ENCODE measurements around the gene RPN1.
A peak's percentile ranks its signal among the peaks of the same experiment; 100 is the strongest.

The RPN1 gene

DNA sequence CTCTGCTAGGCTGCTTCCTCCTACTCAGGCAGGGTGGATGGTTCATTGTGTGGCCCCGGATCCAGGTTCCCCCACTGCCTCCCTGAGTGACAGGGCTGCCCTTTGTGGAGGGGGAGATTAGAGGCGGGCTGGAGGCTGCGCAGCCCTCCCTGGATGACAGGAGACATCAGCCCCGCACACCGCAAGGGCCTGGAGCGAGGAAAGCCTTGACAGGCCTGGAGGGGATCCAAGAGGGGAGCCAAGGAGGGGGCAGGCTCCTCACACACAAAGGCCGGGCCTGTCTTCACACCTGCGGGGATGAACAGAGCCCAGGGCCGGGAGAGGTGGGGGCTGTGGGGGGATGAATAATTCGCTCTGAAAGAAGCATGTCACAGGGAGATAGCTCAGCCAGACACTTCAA lies 72.9 kb downstream of the RPN1 start:
- DNase-seq (ENCODE audit: low read depth in 1 of 2, low spot score in 1 of 2), result no peak
- TF ChIP-seq JUND (IDR thresholded peaks at IDR 0.05; ENCODE audit: low read depth), result no peak
- in situ Hi-C loops (cut with HindIII; ENCODE audit: low pct_unique_long_range_greater_than_20kb, low sequenced_read_pairs), result no loop called here

GRCh38 chr3:128576290-128576689 lies 74.3 kb downstream of the RPN1 start:
- in situ Hi-C loops (cut with HindIII; ENCODE audit: low pct_unique_long_range_greater_than_20kb, low sequenced_read_pairs), result no loop called here
- no peak for TF ChIP-seq JUND (IDR thresholded peaks at IDR 0.05; ENCODE audit: low read depth)

DNA sequence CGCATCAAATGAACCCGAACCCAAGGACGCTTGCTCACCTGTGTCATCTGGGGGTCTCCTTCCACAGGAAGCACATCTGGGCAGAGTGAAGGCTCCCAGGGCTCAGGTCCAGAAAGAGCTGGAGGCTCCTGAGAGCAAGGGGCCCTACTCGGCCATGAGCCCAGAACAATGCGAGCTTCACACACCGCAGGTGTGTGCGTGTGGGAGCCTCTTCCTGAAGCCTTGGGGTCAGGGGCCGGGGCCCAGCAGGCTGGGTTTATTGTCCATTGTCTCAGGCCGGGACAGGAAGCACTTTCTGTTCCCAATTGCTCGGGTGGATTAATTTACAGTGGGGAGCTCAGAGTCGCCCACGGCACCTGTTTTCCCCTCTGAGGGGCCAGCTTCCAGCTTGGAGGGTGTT lies 74.8 kb downstream of the RPN1 start:
- in situ Hi-C loops (cut with HindIII; ENCODE audit: low pct_unique_long_range_greater_than_20kb, low sequenced_read_pairs), result no loop called here
- no peak for DNase-seq (ENCODE audit: low read depth in 1 of 2, low spot score in 1 of 2)
- no peak for TF ChIP-seq JUND (IDR thresholded peaks at IDR 0.05; ENCODE audit: low read depth)

More at GRCh38 chr3:128576290-128576689, 74.3 kb downstream of the RPN1 start:
- no peak for DNase-seq (ENCODE audit: low read depth in 1 of 2, low spot score in 1 of 2)

DNA sequence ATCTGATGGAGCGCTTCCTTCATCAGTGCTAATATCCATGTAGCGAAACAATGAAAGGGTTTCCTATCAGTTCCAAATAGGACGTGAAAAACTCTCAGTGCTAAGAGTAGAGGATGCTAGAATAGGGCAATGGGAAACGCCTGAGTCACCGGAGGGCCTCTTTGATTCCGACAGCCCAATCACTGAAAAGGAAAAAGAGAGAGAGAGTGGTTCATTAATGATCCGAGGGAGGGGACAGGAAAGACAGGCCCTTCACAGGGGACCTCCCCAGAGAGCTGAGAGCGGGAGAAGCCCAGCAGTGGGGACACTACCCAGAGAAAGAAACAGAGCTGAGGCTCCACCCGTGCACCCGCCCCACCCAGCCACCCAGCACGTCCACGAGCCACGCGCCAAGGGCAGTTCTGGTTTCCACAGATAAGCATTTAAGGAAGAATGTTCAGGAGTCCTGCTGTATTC lies 76.9 kb downstream of the RPN1 start:
- no peak for DNase-seq (ENCODE audit: low read depth in 1 of 2, low spot score in 1 of 2)
- TF ChIP-seq JUND (IDR thresholded peaks at IDR 0.05; ENCODE audit: low read depth), result no peak
- in situ Hi-C loops (cut with HindIII; ENCODE audit: low pct_unique_long_range_greater_than_20kb, low sequenced_read_pairs), result no loop called here

DNA sequence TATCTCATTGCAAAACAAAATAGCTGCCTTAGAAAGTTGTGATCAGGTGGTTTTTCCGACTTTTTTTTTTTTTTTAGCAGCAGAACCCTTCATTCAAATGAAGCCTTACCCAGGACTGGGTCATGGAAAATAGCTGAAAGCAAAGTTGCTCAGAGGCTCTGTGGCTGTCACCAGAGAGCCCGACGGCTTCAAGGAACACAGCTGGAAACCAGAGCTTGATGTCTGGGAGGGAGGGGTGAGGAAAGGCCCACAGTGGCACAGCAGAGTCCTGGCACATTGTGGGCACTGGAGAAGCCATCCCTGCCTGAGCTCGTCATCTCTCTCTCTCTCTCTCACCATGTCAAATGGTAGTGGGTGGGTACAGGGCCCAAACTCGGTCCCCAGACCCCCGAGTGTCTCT lies 77.5 kb downstream of the RPN1 start:
- DNase-seq (ENCODE audit: low read depth in 1 of 2, low spot score in 1 of 2), result no peak
- TF ChIP-seq JUND (IDR thresholded peaks at IDR 0.05; ENCODE audit: low read depth), result no peak
- in situ Hi-C loops (cut with HindIII; ENCODE audit: low pct_unique_long_range_greater_than_20kb, low sequenced_read_pairs), result no loop called here

DNA sequence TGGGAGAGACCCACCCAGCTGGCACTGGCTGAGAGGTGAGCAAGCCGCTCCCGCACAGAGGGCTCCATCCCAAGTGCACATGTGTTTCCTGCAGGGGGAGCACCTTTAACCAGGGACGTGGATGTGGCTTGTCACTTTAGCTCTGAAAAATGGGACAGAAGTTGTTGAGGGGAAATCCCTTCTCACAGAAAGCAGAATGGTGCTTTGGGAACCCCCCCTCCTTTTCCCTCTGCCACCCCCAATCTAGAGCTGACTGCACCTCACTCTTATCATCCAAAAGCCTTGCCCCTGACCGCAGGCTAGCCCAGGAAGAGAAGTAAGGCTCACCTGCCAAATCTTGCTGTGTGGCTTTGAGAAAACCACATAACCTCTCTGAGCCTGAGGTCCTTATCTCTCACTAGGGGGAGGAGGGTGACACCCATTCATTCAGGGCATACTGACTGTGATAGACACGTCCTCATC lies 77.9 kb downstream of the RPN1 start:
- DNase-seq (ENCODE audit: low read depth in 1 of 2, low spot score in 1 of 2), result peak; percentile 36 to 51
- in situ Hi-C loops (cut with HindIII; ENCODE audit: low pct_unique_long_range_greater_than_20kb, low sequenced_read_pairs), result no loop called here
- no peak for TF ChIP-seq JUND (IDR thresholded peaks at IDR 0.05; ENCODE audit: low read depth)

DNA sequence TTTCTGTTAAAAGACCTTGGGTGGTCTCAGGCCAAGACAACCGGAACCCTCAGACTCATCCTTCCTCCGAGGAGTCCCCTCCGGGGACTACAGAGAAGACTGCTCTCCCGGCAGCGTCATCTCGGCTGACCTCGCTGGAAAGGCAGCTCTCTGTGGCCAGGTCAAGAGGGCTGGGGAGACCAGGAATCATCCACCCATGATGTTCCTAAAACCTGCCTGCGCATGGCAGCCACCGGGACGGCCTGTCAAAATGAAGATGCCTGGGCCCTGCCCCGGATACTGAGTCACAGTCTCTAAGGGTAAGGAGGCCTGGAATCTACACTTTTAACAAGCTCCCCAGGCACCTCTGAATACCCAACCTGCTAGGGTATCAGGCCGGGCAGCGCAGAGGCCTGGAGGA lies 78.6 kb downstream of the RPN1 start:
- no peak for TF ChIP-seq JUND (IDR thresholded peaks at IDR 0.05; ENCODE audit: low read depth)
- in situ Hi-C loops (cut with HindIII; ENCODE audit: low pct_unique_long_range_greater_than_20kb, low sequenced_read_pairs), result no loop called here
- DNase-seq (ENCODE audit: low read depth in 1 of 2, low spot score in 1 of 2), result no peak

Measured in T47D (cell line).